Spinal cord (tissue), 10 donors: Measurements from ENCODE around the gene PLA2G12A. TPM values are rescaled to one million over a fixed set of nuclear protein-coding genes. Genes with fewer than 3 reads are reported as not detected.

Experiments used
- DNase-seq, 6 donors: peaks; one replicate each; pipeline versions ENCODE4 v3.0.0 to v3.0.0-alpha.2; 2013 to 2015; ENCODE audit warnings: low spot score in 6 of 6, low read depth in 4 of 6
- H3K27ac ChIP-seq: one replicate; pipeline ENCODE4 v1.5.1; 2013; ENCODE audit warnings: low read depth, low read length, control low read depth
- H3K27me3 ChIP-seq: one replicate; pipeline ENCODE4 v1.6.1; 2013; ENCODE audit warnings: low read length; ENCODE audit not compliant: control insufficient read depth, insufficient read depth
- H3K36me3 ChIP-seq: one replicate; pipeline ENCODE4 v1.6.1; 2013; ENCODE audit warnings: low read length; ENCODE audit not compliant: control insufficient read depth, insufficient read depth
- H3K4me1 ChIP-seq: one replicate; pipeline ENCODE4 v1.6.1; 2013; ENCODE audit warnings: low read length; ENCODE audit not compliant: control insufficient read depth, insufficient read depth
- H3K4me3 ChIP-seq: one replicate; pipeline ENCODE4 v1.5.1; 2013; ENCODE audit warnings: low read depth, low read length, control low read depth
- H3K9me3 ChIP-seq: one replicate; pipeline ENCODE4 v1.6.1; 2013; ENCODE audit warnings: low read length; ENCODE audit not compliant: control insufficient read depth, insufficient read depth
- WGBS: methylation state at CpG from one replicate; pipeline ENCODE4 v1.1.5; 2013; ENCODE audit warnings: missing lambda C conversion rate; ENCODE audit not compliant: insufficient coverage; 5-methylcytosine and 5-hydroxymethylcytosine counted together
- long read RNA-seq, 4 donors: transcript quantifications; one replicate each; lab custom pipeline, GENCODE V29; 2026
- polyA plus RNA-seq, 2 donors: library from polyadenylated mRNA; unstranded; fragments of 120-200 nt; gene quantifications; one replicate each; pipeline ENCODE4 v1.2.1, GENCODE V29; 2013; ENCODE audit not compliant: insufficient read length in 2 of 2
- total RNA-seq, 2 donors: library from RNA; depleted of rRNA in 1 of 2; stranded (reverse); fragments of 120-200 nt in 1 of 2; fragments of >200 nt in 1 of 2; gene quantifications; one replicate each; pipeline versions ENCODE4 v1.2.3 to v1.2.4, GENCODE V29; 2013 to 2014
- donor health status: healthy.

The PLA2G12A gene
- total RNA-seq = 10 to 100 TPM; 28.0 to 28.4 TPM
- polyA plus RNA-seq = 10 to 100 TPM; 25.5 to 36.1 TPM
- long read RNA-seq, donor 1, full-length matches to known transcripts = 23 of 23 reads
- long read RNA-seq, donor 1, partial matches to known transcripts = 0 of 23 reads
- long read RNA-seq, donor 1, other reads (novel, unspliced or antisense) = 0 of 23 reads
- long read RNA-seq, donor 2, full-length matches to known transcripts = 8 of 8 reads
- long read RNA-seq, donor 2, partial matches to known transcripts = 0 of 8 reads
- long read RNA-seq, donor 2, other reads (novel, unspliced or antisense) = 0 of 8 reads
- long read RNA-seq, donor 3, full-length matches to known transcripts = 12 of 12 reads
- long read RNA-seq, donor 3, partial matches to known transcripts = 0 of 12 reads
- long read RNA-seq, donor 3, other reads (novel, unspliced or antisense) = 0 of 12 reads
- long read RNA-seq, donor 4, full-length matches to known transcripts = 26 of 26 reads
- long read RNA-seq, donor 4, partial matches to known transcripts = 0 of 26 reads
- long read RNA-seq, donor 4, other reads (novel, unspliced or antisense) = 0 of 26 reads

GRCh38 chr4:109729718-109730618 is at the start of gene PLA2G12A:
PLA2G12A (minus strand) TSS chr4:109730070; CDS start chr4:109729809, 261 bp downstream.
- no peaks in the 10 kb centered on the region for H3K9me3 ChIP-seq
- peak; percentile 44 to 91 (median 60) for DNase-seq
- peak within 1 kb of the TSS; percentile 81 for H3K4me3 ChIP-seq
- peak within 1 kb of the TSS; percentile 54 for H3K27ac ChIP-seq
- peaks cover 6% of the 10 kb centered on the region for H3K4me1 ChIP-seq
- H3K27me3 ChIP-seq = no peaks in the 10 kb centered on the region
- H3K36me3 ChIP-seq = no peaks in the 10 kb centered on the region
- WGBS = under 1% methylated on average over 77 of the region's 83 CpGs

GRCh38 chr4:109764789-109765402 is 35.0 kb upstream of the PLA2G12A start:
- Histone ChIP-seq H3K36me3 (no peaks in the 10 kb centered on the region), H3K4me1 (no peaks in the 10 kb centered on the region), H3K4me3 (no peak overlapping the region), H3K9me3 (no peaks in the 10 kb centered on the region), H3K27ac (no peak overlapping the region), H3K27me3 (no peaks in the 10 kb centered on the region)
- WGBS = no CpG with 5 or more reads among the region's 5 CpGs
- no peak for DNase-seq

- no peaks in the 10 kb centered on the region for H3K36me3 ChIP-seq
- no peaks in the 10 kb centered on the region for H3K27me3 ChIP-seq
- DNase-seq = no peak
- WGBS = 84% methylated on average over 2 of the region's 2 CpGs
- H3K27ac ChIP-seq = no peak overlapping the region
- H3K4me3 ChIP-seq = no peak overlapping the region
- H3K4me1 ChIP-seq = no peaks in the 10 kb centered on the region
- H3K9me3 ChIP-seq = no peaks in the 10 kb centered on the region
Observed at GRCh38 chr4:109764376-109764775, 34.5 kb upstream of the PLA2G12A start.

- Histone ChIP-seq H3K4me3 (no peak overlapping the region), H3K27me3 (no peaks in the 10 kb centered on the region), H3K27ac (no peak overlapping the region), H3K36me3 (no peaks in the 10 kb centered on the region), H3K9me3 (no peaks in the 10 kb centered on the region), H3K4me1 (no peaks in the 10 kb centered on the region)
- no CpG with 5 or more reads among the region's 2 CpGs for WGBS
- DNase-seq = no peak
Observed at GRCh38 chr4:109760682-109761081, 30.8 kb upstream of the PLA2G12A start.

- Histone ChIP-seq H3K27me3 (no peaks in the 10 kb centered on the region), H3K27ac (no peak overlapping the region), H3K9me3 (no peaks in the 10 kb centered on the region), H3K36me3 (no peaks in the 10 kb centered on the region), H3K4me3 (no peak overlapping the region), H3K4me1 (no peaks in the 10 kb centered on the region)
- no peak for DNase-seq
- WGBS = no CpG with 5 or more reads among the region's 3 CpGs
Observed at GRCh38 chr4:109755656-109756055, 25.8 kb upstream of the PLA2G12A start.

GRCh38 chr4:109754093-109754857 is 24.4 kb upstream of the PLA2G12A start:
- DNase-seq = peak in 1 of 6 donors; percentile 5
- WGBS = 90% methylated on average over 2 of the region's 7 CpGs
- Histone ChIP-seq H3K36me3 (no peaks in the 10 kb centered on the region), H3K4me1 (no peaks in the 10 kb centered on the region), H3K4me3 (no peak overlapping the region), H3K27me3 (no peaks in the 10 kb centered on the region), H3K27ac (no peak overlapping the region), H3K9me3 (no peaks in the 10 kb centered on the region)

- Histone ChIP-seq H3K9me3 (no peaks in the 10 kb centered on the region), H3K27ac (no peak overlapping the region), H3K36me3 (no peaks in the 10 kb centered on the region), H3K4me3 (no peak overlapping the region), H3K4me1 (no peaks in the 10 kb centered on the region), H3K27me3 (no peaks in the 10 kb centered on the region)
- no CpG with 5 or more reads among the region's 1 CpG for whole genome bisulfite sequencing
- peak in 2 of 6 donors; percentile 4 to 6 for DNase-seq
Observed at GRCh38 chr4:109752525-109752924, 22.7 kb upstream of the PLA2G12A start.

GRCh38 chr4:109751852-109752251 is 22.0 kb upstream of the PLA2G12A start:
- Histone ChIP-seq H3K27me3 (no peaks in the 10 kb centered on the region), H3K27ac (no peak overlapping the region), H3K9me3 (no peaks in the 10 kb centered on the region), H3K36me3 (no peaks in the 10 kb centered on the region), H3K4me3 (no peak overlapping the region), H3K4me1 (no peaks in the 10 kb centered on the region)
- DNase-seq = no peak
- no CpG with 5 or more reads among the region's 4 CpGs for WGBS
